Measurements from ENCODE around the gene KLHDC3.

The KLHDC3 gene

GRCh38 chr6:43026365-43026764 is 12.3 kb downstream of the KLHDC3 start:
- DNase-seq (ENCODE audit: low read depth): no peak
- TF ChIP-seq CTCF (IDR thresholded peaks at IDR 0.05; ENCODE audit: insufficient read depth, low read depth, low read length, missing control alignments): no peak
- no peak overlapping the region for H3K4me3 ChIP-seq (ENCODE audit: low read length)

GRCh38 chr6:43029120-43029519 is 15.1 kb downstream of the KLHDC3 start:
- no peak for DNase-seq (ENCODE audit: low read depth)
- TF ChIP-seq CTCF (IDR thresholded peaks at IDR 0.05; ENCODE audit: insufficient read depth, low read depth, low read length, missing control alignments): no peak
- no peak overlapping the region for H3K4me3 ChIP-seq (ENCODE audit: low read length)

- no peak overlapping the region for H3K4me3 ChIP-seq (ENCODE audit: low read length)
- DNase-seq (ENCODE audit: low read depth): no peak
- TF ChIP-seq CTCF (IDR thresholded peaks at IDR 0.05; ENCODE audit: insufficient read depth, low read depth, low read length, missing control alignments): no peak
Observed at GRCh38 chr6:43032326-43032725, 18.3 kb downstream of the KLHDC3 start.

GRCh38 chr6:43033496-43034189 is 19.6 kb downstream of the KLHDC3 start:
- no peak for TF ChIP-seq CTCF (IDR thresholded peaks at IDR 0.05; ENCODE audit: insufficient read depth, low read depth, low read length, missing control alignments)
- DNase-seq (ENCODE audit: low read depth): no peak
- H3K4me3 ChIP-seq (ENCODE audit: low read length): no peak overlapping the region

- H3K4me3 ChIP-seq (ENCODE audit: low read length): no peak overlapping the region
- DNase-seq (ENCODE audit: low read depth): no peak
- TF ChIP-seq CTCF (IDR thresholded peaks at IDR 0.05; ENCODE audit: insufficient read depth, low read depth, low read length, missing control alignments): no peak
Observed at GRCh38 chr6:43034190-43034525, 20.1 kb downstream of the KLHDC3 start.

GRCh38 chr6:43035495-43036194 is 21.6 kb downstream of the KLHDC3 start:
- TF ChIP-seq CTCF (IDR thresholded peaks at IDR 0.05; ENCODE audit: insufficient read depth, low read depth, low read length, missing control alignments): no peak
- DNase-seq (ENCODE audit: low read depth): no peak
- H3K4me3 ChIP-seq (ENCODE audit: low read length): no peak overlapping the region

GRCh38 chr6:43036712-43037111 is 22.7 kb downstream of the KLHDC3 start:
- H3K4me3 ChIP-seq (ENCODE audit: low read length): no peak overlapping the region
- TF ChIP-seq CTCF (IDR thresholded peaks at IDR 0.05; ENCODE audit: insufficient read depth, low read depth, low read length, missing control alignments): no peak
- DNase-seq (ENCODE audit: low read depth): no peak
